ENCODE results near the gene DHFR.

The DHFR gene

GRCh38 chr5:80653502-80653901, 1.3 kb downstream of the DHFR start:
- Histone ChIP-seq H3K9me3 (ENCODE audit: control insufficient read depth, insufficient read depth, low read length) (no peaks in the 10 kb centered on the region), H3K27me3 (ENCODE audit: control insufficient read depth, low read length) (no peaks in the 10 kb centered on the region), H3K9me2 (replicated peaks; ENCODE audit: control insufficient read depth, low read length) (no peaks in the 10 kb centered on the region), H3K4me3 (ENCODE audit: low read length) (no peak overlapping the region), H3F3A (ENCODE audit: control insufficient read depth, insufficient read depth) (no peaks in the 10 kb centered on the region), H3K79me2 (ENCODE audit: control insufficient read depth, low read length) (peaks cover 33% of the 10 kb centered on the region), H3K27ac (ENCODE audit: low read depth, low read length) (peak overlapping the region; percentile 81), H3K36me3 (ENCODE audit: control insufficient read depth, low read length) (peaks cover 28% of the 10 kb centered on the region), H3K4me2 (ENCODE audit: low read length) (no peak overlapping the region), H3K4me1 (ENCODE audit: control insufficient read depth, low read length) (peaks cover 12% of the 10 kb centered on the region), H4K20me1 (ENCODE audit: control insufficient read depth, insufficient read depth, low read depth, low read length) (peaks cover 5% of the 10 kb centered on the region; the same call in 1 of the 2 replicates)
- TF ChIP-seq CTCF (IDR thresholded peaks at IDR 0.05; ENCODE audit: low read depth, low read length, poor library complexity, severe bottlenecking) (no peak), EZH2phosphoT487 (IDR thresholded peaks at IDR 0.05; ENCODE audit: borderline replicate concordance, low read length) (no peak)

GRCh38 chr5:80646926-80647325, 7.9 kb downstream of the DHFR start:
- Histone ChIP-seq H3K36me3 (ENCODE audit: control insufficient read depth, low read length) (peaks cover 34% of the 10 kb centered on the region), H3K4me3 (ENCODE audit: low read length) (no peak overlapping the region), H3K27ac (ENCODE audit: low read depth, low read length) (no peak overlapping the region), H3K4me2 (ENCODE audit: low read length) (no peak overlapping the region), H4K20me1 (ENCODE audit: control insufficient read depth, insufficient read depth, low read depth, low read length) (no peaks in the 10 kb centered on the region), H3K4me1 (ENCODE audit: control insufficient read depth, low read length) (no peaks in the 10 kb centered on the region), H3K79me2 (ENCODE audit: control insufficient read depth, low read length) (peaks cover 68% of the 10 kb centered on the region), H3F3A (ENCODE audit: control insufficient read depth, insufficient read depth) (no peaks in the 10 kb centered on the region), H3K9me3 (ENCODE audit: control insufficient read depth, insufficient read depth, low read length) (no peaks in the 10 kb centered on the region), H3K9me2 (replicated peaks; ENCODE audit: control insufficient read depth, low read length) (no peaks in the 10 kb centered on the region), H3K27me3 (ENCODE audit: control insufficient read depth, low read length) (no peaks in the 10 kb centered on the region)
- TF ChIP-seq EZH2phosphoT487 (IDR thresholded peaks at IDR 0.05; ENCODE audit: borderline replicate concordance, low read length) (no peak), CTCF (IDR thresholded peaks at IDR 0.05; ENCODE audit: low read depth, low read length, poor library complexity, severe bottlenecking) (no peak)

DNA sequence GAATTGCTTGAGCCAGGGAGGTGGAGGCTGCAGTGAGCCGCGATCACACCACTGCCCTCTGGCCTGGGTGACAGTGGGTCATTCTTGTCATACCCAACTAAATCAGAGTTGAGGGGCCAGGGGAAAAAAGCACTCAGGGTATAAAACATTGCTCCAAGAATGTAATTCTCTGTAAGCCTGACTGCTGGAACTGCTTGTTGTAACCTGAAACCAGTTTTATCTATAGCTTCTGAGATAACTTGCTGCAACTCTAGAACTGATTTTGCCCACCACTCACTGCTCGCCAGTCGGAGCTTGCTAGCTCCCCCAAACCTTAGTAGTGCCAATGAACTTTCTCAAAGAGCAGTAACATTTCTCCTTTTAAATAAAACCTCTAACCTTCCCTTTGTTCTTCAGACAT, 9.9 kb downstream of the DHFR start:
- Histone ChIP-seq H3F3A (ENCODE audit: control insufficient read depth, insufficient read depth) (no peaks in the 10 kb centered on the region), H3K9me3 (ENCODE audit: control insufficient read depth, insufficient read depth, low read length) (no peaks in the 10 kb centered on the region), H3K4me3 (ENCODE audit: low read length) (no peak overlapping the region), H4K20me1 (ENCODE audit: control insufficient read depth, insufficient read depth, low read depth, low read length) (no peaks in the 10 kb centered on the region), H3K27me3 (ENCODE audit: control insufficient read depth, low read length) (no peaks in the 10 kb centered on the region), H3K27ac (ENCODE audit: low read depth, low read length) (no peak overlapping the region), H3K4me2 (ENCODE audit: low read length) (no peak overlapping the region), H3K9me2 (replicated peaks; ENCODE audit: control insufficient read depth, low read length) (no peaks in the 10 kb centered on the region), H3K79me2 (ENCODE audit: control insufficient read depth, low read length) (peaks cover 88% of the 10 kb centered on the region), H3K36me3 (ENCODE audit: control insufficient read depth, low read length) (peaks cover 55% of the 10 kb centered on the region), H3K4me1 (ENCODE audit: control insufficient read depth, low read length) (no peaks in the 10 kb centered on the region)
- no peak for TF ChIP-seq EZH2phosphoT487 (IDR thresholded peaks at IDR 0.05; ENCODE audit: borderline replicate concordance, low read length)
- no peak for TF ChIP-seq CTCF (IDR thresholded peaks at IDR 0.05; ENCODE audit: low read depth, low read length, poor library complexity, severe bottlenecking)

GRCh38 chr5:80641353-80641752, 13.4 kb downstream of the DHFR start:
- peaks cover 74% of the 10 kb centered on the region for H3K79me2 ChIP-seq (ENCODE audit: control insufficient read depth, low read length)
- H3K4me3 ChIP-seq (ENCODE audit: low read length) = no peak overlapping the region
- no peaks in the 10 kb centered on the region for H3K4me1 ChIP-seq (ENCODE audit: control insufficient read depth, low read length)
- peaks cover 88% of the 10 kb centered on the region for H3K36me3 ChIP-seq (ENCODE audit: control insufficient read depth, low read length)
- H3F3A ChIP-seq (ENCODE audit: control insufficient read depth, insufficient read depth) = no peaks in the 10 kb centered on the region
- H3K27me3 ChIP-seq (ENCODE audit: control insufficient read depth, low read length) = no peaks in the 10 kb centered on the region
- H4K20me1 ChIP-seq (ENCODE audit: control insufficient read depth, insufficient read depth, low read depth, low read length) = no peaks in the 10 kb centered on the region
- H3K27ac ChIP-seq (ENCODE audit: low read depth, low read length) = no peak overlapping the region
- H3K9me3 ChIP-seq (ENCODE audit: control insufficient read depth, insufficient read depth, low read length) = no peaks in the 10 kb centered on the region
- no peak overlapping the region for H3K4me2 ChIP-seq (ENCODE audit: low read length)
- H3K9me2 ChIP-seq (replicated peaks; ENCODE audit: control insufficient read depth, low read length) = no peaks in the 10 kb centered on the region
- TF ChIP-seq CTCF (IDR thresholded peaks at IDR 0.05; ENCODE audit: low read depth, low read length, poor library complexity, severe bottlenecking) = no peak
- no peak for TF ChIP-seq EZH2phosphoT487 (IDR thresholded peaks at IDR 0.05; ENCODE audit: borderline replicate concordance, low read length)

Measured in DOHH2 (cell line).